IPS DF 6.9 (cell line): ENCODE results near the gene TPRG1L.

Experiments used
- DNase-seq: peaks from one replicate; pipeline ENCODE4 v3.0.0-alpha.2; 2013; ENCODE audit warnings: low read depth, low spot score
- H3K27ac ChIP-seq: one replicate; pipeline ENCODE4 v1.5.1; 2013; ENCODE audit warnings: low read length, control low read depth
- H3K27me3 ChIP-seq: 2 replicates; pipeline ENCODE4 v1.6.1; 2013; ENCODE audit warnings: mild to moderate bottlenecking, low read length; ENCODE audit not compliant: control insufficient read depth, insufficient read depth
- H3K36me3 ChIP-seq: 2 replicates; pipeline ENCODE4 v1.6.1; 2013; ENCODE audit warnings: low read length; ENCODE audit not compliant: control insufficient read depth, insufficient read depth
- H3K4me1 ChIP-seq: 2 replicates; pipeline ENCODE4 v1.6.1; 2013; ENCODE audit warnings: low read length; ENCODE audit not compliant: control insufficient read depth, insufficient read depth
- H3K4me3 ChIP-seq: 2 replicates; pipeline ENCODE4 v1.5.1; 2013; ENCODE audit warnings: mild to moderate bottlenecking, low read length
- H3K9me3 ChIP-seq: 2 replicates; pipeline ENCODE4 v1.6.1; 2013; ENCODE audit warnings: low read length, inconsistent platforms; ENCODE audit not compliant: control insufficient read depth, insufficient read depth
- WGBS: extraction: QIAGEN DNeasy Blood & Tissue Kit; methylation state at CpG from one replicate; pipeline ENCODE4 v1.1.7; 2013; ENCODE audit warnings: mixed read lengths, missing lambda C conversion rate; ENCODE audit not compliant: insufficient read length, insufficient coverage; 5-methylcytosine and 5-hydroxymethylcytosine counted together

TPRG1L gene

DNA sequence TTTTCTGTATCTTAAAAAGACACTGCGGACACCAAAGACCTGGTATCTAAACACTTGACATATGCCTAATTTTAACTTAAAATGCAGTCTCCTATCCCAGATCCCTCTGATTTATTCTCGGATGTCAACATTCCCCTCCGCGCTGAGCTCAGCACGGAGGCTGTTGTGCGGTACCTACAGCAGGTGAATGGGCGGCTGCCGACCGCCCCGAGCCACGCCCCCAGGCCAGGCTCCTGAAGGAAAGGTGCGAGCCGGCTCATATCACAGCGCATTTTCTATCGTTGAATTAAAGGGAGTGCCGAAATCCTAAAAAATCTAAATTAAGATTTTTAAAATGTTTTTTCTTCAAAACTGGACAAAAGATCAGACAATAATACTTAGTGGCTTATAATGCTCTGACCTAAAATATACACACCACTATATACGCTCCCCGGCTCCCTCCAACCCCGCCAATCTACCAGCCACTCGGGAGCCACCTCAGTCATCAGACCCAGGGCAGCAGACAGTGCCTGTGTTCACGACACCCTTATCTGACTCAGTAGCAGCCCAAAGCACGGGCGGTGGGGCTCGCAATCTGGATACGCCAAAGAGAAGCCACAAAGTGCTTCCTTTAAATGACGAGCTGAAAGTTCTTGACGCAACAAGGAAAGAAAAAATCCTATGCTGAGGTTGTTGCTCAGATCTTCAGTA, 21.0 kb downstream of the TPRG1L start:
- H3K36me3 ChIP-seq = no peaks in the 10 kb centered on the region
- WGBS = no CpG with 5 or more reads among the region's 27 CpGs
- H3K4me1 ChIP-seq = peaks cover 3% of the 10 kb centered on the region; the same call in 1 of the 2 replicates
- H3K4me3 ChIP-seq = no peak overlapping the region
- H3K9me3 ChIP-seq = no peaks in the 10 kb centered on the region
- peaks cover 5% of the 10 kb centered on the region for H3K27me3 ChIP-seq
- DNase-seq = no peak
- no peak overlapping the region for H3K27ac ChIP-seq

DNA sequence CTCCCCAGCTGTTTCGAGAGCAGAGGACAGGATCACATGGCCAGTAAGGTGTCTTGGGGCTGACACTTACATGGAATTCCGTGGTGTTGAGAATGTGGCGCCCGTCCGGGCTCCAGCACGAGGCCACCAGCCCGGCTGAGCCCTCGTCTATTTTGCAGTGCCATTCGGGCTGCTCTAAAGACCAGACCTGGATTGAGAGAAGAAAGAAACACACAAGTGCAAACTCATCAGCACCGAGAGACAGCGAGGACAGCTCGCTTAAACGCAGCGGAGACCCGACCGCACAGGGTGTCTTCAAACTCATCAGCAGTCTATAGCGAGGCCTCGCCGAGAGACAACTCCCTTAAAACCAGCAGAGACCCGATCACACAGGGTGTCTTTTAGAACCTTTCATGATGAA, 21.8 kb downstream of the TPRG1L start:
- DNase-seq = no peak
- WGBS = no CpG with 5 or more reads among the region's 20 CpGs
- peaks cover 3% of the 10 kb centered on the region; the same call in 1 of the 2 replicates for H3K4me1 ChIP-seq
- H3K27me3 ChIP-seq = peaks cover 12% of the 10 kb centered on the region
- no peaks in the 10 kb centered on the region for H3K9me3 ChIP-seq
- H3K36me3 ChIP-seq = no peaks in the 10 kb centered on the region
- no peak overlapping the region for H3K4me3 ChIP-seq
- H3K27ac ChIP-seq = no peak overlapping the region

DNA sequence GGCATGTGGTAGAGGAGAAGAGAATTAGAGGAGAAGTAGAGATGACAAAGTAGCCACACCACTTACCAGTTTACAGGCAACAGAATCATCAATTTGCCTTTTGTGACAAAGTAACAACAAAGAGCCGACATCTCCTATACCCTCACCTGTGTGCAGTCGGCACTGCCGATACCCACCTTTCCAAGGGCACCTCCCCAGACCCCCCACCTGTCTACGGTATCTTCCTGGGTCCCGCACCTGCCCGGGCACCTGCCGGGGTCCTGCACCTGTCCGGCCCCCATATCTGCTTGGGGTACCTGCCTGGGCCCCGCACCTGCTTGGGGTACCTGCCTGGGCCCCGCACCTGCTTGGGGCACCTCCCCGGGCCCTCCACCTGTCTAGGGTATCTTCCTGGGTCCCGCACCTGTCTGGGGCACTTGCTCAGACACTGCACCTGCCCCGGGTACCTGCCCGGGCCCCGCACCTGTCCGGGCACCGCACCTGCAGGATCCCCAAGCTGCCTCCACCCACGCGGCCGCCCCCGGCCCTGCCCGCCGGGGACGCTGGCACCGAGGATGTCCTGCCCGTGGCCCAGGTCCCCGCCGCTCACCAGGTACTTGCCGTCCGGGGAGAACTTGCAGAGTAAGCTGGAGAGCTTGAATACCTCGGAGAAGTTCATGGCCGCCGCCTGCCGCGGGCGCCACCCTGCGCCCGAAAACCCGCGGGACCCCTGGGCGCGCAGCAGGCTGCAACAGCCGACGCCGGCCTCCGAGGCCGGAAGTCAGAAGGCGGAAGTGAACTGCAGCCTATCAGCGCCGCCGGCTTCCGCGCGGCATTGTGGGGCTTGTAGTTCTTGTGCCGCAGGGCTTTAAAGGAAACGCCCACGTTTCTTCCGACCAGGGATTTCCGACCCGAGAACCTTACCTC, 24.8 kb downstream of the TPRG1L start, which contains the start of gene WRAP73:
Gene WRAP73 (minus strand): TSS at position 762 of the 906 bp plus-strand sequence. CDS start 104 bp downstream, at position 658.
- no peaks in the 10 kb centered on the region for H3K9me3 ChIP-seq
- peaks cover 36% of the 10 kb centered on the region for H3K27me3 ChIP-seq
- no CpG with 5 or more reads among the region's 60 CpGs for WGBS
- H3K27ac ChIP-seq = no peak within 1 kb of the TSS
- DNase-seq = peak; percentile 80
- peaks cover 5% of the 10 kb centered on the region; the same call in 1 of the 2 replicates for H3K4me1 ChIP-seq
- H3K4me3 ChIP-seq = peak within 1 kb of the TSS; percentile 90
- H3K36me3 ChIP-seq = no peaks in the 10 kb centered on the region

DNA sequence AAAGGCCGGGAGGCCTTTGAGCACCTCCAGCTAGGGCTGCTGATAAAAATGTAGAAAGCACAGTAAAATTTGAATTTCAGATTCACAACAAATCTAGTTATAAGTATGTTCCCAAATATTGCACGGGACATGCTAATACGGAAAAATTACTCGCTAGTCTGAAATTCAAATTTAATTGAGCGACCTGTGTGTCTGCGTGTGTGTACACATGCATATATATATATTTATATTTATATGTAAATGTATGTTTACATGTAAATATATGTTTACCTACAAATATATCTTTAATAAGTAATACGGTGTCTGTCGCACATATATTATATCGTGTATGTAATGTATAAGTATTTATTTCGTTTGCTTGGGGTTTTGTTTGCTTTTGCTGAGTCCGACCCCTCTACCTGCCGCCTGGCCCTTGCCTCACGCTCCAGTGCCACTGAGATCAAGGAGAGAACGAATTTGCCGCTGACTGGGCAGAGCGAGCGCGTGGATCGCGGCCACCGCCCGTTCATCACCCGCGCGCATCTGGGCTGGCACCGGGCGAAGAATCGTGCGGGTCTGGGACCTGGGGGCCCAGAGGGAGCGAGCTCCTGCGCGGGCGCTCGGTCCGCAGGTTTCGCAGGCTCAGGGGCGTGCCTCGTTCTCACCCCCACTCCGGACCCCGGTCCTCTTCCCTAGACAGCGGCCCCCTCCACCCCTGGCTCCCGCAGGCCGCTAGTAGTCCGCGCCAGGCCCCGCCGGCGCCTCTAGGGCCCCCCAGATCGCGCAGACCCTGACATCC, 25.6 kb downstream of the TPRG1L start:
- no peaks in the 10 kb centered on the region for H3K9me3 ChIP-seq
- H3K4me1 ChIP-seq = peaks cover 5% of the 10 kb centered on the region; the same call in 1 of the 2 replicates
- DNase-seq = no peak
- H3K36me3 ChIP-seq = no peaks in the 10 kb centered on the region
- WGBS = no CpG with 5 or more reads among the region's 50 CpGs
- peaks cover 40% of the 10 kb centered on the region for H3K27me3 ChIP-seq
- H3K4me3 ChIP-seq = peak overlapping the region; percentile 57; the same call in 1 of the 2 replicates
- H3K27ac ChIP-seq = no peak overlapping the region

DNA sequence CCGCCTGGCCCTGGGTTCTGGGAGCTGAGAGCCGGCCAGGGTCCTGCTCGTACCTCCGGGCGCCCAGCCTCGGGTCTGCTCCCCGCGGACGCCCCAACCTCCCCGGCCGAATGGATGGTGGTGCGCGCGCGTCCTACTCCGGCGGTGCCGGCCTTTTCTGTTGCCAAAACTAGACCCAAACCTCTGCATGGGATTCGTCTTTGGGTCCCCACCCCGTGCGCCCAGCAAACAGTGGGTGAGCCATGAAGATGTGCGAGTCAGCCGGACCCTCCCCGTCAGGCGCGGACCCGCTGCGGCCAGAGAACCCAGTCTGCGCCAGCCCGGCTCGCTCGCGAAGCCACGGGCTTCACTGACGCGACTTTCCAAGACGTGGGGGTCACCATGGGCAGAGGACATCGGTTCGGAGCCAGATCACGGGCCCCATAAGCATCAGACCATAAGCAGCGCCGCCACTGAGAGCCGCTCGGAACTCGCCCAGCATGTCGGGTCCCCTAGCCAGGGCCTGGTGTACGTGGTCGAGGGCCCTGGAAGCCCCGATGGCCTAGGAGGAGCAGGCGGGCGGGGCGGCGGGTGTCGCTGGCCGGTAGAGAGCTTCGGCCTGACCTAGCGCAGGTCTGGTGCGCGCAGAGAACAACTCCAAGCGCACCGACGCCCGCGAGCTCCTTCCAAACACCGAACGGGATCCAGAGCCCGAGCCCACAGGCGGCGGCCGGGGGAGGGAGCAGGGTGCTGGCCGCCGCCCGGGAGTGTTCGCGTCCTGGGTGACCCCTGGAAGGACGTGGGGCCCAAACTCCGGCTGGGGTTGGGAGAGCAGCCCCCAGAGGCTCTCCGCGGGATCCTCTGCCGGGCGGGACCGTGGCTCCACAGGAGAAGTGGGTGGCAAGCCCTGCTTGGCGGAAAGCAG, 26.5 kb downstream of the TPRG1L start:
- Histone ChIP-seq H3K4me3 (peak overlapping the region; percentile 57; the same call in 1 of the 2 replicates), H3K27me3 (peaks cover 40% of the 10 kb centered on the region), H3K4me1 (peaks cover 5% of the 10 kb centered on the region; the same call in 1 of the 2 replicates), H3K9me3 (no peaks in the 10 kb centered on the region), H3K27ac (no peak overlapping the region), H3K36me3 (no peaks in the 10 kb centered on the region)
- WGBS = no CpG with 5 or more reads among the region's 83 CpGs
- DNase-seq = no peak

DNA sequence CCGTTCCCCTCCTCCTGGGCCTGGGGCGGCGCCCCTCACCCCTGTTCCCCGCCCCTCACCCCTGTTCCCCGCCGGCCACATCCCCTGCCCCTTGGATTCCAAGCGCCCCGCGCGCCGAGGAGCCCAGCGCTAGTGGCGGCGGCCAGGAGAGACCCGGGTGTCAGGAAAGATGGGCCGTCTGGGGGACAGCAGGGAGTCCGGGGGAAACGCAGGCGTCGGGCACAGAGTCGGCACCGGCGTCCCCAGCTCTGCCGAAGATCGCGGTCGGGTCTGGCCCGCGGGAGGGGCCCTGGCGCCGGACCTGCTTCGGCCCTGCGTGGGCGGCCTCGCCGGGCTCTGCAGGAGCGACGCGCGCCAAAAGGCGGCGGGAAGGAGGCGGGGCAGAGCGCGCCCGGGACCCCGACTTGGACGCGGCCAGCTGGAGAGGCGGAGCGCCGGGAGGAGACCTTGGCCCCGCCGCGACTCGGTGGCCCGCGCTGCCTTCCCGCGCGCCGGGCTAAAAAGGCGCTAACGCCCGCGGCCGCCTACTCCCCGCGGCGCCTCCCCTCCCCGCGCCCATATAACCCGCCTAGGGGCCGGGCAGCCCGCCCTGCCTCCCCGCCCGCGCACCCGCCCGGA, 27.2 kb downstream of the TPRG1L start, which contains the start of gene TP73:
Gene TP73 (plus strand): TSS at position 587 of the 618 bp plus-strand sequence. CDS start 29,850 bp downstream, outside the sequence.
- peaks cover 5% of the 10 kb centered on the region; the same call in 1 of the 2 replicates for H3K4me1 ChIP-seq
- H3K27me3 ChIP-seq = peaks cover 43% of the 10 kb centered on the region
- H3K27ac ChIP-seq = no peak within 1 kb of the TSS
- H3K4me3 ChIP-seq = peak within 1 kb of the TSS; percentile 57
- H3K36me3 ChIP-seq = no peaks in the 10 kb centered on the region
- no CpG with 5 or more reads among the region's 80 CpGs for WGBS
- H3K9me3 ChIP-seq = no peaks in the 10 kb centered on the region
- no peak for DNase-seq

DNA sequence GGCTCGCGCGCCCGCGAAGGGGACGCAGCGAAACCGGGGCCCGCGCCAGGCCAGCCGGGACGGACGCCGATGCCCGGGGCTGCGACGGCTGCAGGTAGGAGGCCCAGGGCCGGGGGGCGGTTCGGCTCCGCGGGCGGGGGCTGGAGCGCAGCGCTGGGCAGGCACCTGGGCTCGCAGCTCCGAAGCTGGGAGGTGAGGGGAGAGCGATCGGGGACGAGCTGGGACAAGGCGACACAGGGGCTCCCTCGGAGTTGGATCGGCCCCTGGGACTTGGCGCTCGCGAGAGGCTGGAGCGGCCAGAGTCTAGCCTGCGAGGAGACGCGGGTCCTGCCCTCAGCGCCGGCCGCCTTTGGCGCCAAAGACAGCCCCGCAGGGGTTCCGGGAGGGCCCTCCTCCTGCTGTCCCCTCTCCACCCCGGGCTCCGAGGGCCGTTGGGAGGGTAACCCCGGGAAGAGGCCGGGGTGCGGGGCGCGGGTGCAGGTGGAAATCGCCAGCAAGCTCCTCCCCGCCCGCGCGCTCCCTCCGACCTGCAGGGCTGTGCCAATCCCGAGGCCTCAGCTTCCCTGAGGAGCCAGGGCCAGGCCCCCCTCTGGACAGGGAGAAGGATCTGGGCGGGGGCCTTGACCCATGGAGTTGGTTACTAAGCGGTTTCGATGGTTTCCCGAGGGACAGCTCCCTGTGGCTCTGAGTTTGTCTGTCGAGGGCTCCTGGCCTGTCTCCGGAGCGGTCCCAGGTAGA, 27.9 kb downstream of the TPRG1L start:
- H3K36me3 ChIP-seq = no peaks in the 10 kb centered on the region
- no peak overlapping the region for H3K27ac ChIP-seq
- WGBS = no CpG with 5 or more reads among the region's 68 CpGs
- H3K27me3 ChIP-seq = peaks cover 43% of the 10 kb centered on the region
- peaks cover 5% of the 10 kb centered on the region; the same call in 1 of the 2 replicates for H3K4me1 ChIP-seq
- DNase-seq = no peak
- H3K9me3 ChIP-seq = no peaks in the 10 kb centered on the region
- H3K4me3 ChIP-seq = peak overlapping the region; percentile 57

DNA sequence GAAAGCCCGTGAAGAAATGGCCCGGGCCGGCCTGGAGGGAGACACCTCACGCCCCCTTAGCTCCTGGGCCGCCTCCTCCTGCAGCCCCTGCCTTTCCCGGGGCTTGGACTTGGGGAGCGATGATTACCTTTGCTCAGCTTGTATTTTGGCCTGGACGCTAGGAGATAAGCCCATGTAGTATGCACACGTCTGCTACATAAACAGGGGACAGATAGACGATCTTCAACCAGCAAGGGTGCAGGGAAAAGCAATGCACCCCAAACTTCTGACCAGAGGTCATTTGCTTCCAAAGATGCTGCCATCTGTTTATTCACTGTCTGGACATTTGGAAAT, 28.4 kb downstream of the TPRG1L start:
- H3K27me3 ChIP-seq = peaks cover 43% of the 10 kb centered on the region
- no peak overlapping the region for H3K4me3 ChIP-seq
- no peaks in the 10 kb centered on the region for H3K36me3 ChIP-seq
- DNase-seq = no peak
- no CpG with 5 or more reads among the region's 10 CpGs for WGBS
- H3K4me1 ChIP-seq = peaks cover 5% of the 10 kb centered on the region; the same call in 1 of the 2 replicates
- H3K9me3 ChIP-seq = no peaks in the 10 kb centered on the region
- no peak overlapping the region for H3K27ac ChIP-seq
